C1 segment of cervical spinal cord (tissue), 14 donors: Measurements from ENCODE around the gene TTC3.
"Not testable (repeated sequence)": the region's sequence is repeated elsewhere in the genome, so short reads cannot be mapped to it uniquely, and the experiment has no call there.

Experiments
- DNase-seq, 14 donors: peaks; one replicate each; lab custom pipeline; 2025; lab: John Stamatoyannopoulos, UW

Gene TTC3

DNA sequence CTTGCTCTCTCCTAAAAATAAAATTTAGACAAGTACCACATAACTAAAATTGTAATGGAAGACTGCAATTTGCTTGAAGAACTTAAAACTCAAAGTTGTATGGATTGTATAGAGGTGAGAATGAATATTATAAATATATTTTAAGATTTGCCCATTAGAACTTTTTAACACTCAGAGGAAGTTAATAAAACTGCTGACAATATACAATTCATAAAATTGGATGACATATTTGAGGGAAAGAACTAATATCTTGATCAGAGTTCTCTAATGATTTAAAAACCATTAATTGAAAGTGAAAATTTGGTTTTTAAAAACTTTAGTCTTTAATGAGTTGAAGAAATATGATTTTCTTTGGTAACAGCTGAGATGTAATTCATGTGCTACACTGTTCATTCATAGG, 20.9 kb downstream of the TTC3 start:
- no peak for DNase-seq

DNA sequence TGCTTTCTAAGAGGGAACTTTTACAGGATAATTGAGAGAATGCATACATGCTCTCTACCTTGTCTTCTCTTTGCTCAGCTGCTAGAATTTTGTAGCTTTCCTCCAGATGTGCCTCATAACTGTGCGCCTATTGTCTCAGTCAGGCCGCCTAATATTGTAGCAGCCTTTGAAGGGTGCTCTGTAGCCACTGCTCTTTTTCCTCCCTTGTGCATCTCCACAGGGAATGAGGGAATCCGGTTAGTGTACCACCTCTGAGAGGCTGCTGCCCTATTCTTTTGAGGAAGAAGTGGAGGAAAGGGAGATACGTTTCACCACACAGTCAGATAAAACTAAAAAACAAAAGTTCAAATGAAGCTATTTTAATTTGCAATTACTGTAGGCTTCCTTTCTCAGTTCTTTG, 22.8 kb downstream of the TTC3 start:
- DNase-seq: no peak

DNA sequence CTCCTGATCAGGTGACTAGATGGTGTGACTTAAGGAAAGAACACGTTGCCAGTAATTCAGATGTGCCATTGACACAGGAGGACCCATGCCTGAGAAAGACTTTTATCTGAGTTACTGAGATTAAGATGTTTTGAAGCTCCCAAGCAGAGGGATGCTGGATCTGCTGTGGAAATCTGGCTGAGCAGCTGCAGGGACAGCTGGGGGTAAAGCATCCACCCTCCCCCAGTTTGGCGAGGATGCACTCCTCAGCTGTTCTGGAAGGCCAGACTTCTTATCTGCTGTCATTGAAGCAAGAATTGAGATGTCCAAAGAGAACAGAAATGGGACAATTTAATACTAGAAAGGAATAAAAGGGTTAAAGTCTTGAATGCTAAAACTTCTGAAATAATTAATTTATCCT, 25.7 kb downstream of the TTC3 start:
- no peak for DNase-seq

DNA sequence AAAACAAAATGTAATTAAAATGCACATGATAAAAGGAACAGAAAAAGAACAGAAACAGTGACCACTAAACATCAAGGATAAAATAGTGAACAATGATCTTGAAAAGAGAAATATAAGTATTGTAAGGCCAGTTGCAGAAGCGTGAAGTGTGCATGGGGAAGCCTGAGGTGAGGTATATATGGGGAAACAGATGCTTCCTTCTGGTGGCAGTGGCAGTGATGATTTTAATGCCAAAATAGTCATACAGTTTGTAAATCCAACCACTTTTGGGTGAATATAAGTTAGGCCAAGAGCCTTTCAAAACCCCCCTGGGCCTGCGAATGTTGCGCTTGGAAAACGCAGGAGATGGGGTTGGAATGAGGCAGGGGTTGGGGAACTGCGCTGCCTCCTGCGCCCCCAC, 27.3 kb downstream of the TTC3 start:
- no peak for DNase-seq

DNA sequence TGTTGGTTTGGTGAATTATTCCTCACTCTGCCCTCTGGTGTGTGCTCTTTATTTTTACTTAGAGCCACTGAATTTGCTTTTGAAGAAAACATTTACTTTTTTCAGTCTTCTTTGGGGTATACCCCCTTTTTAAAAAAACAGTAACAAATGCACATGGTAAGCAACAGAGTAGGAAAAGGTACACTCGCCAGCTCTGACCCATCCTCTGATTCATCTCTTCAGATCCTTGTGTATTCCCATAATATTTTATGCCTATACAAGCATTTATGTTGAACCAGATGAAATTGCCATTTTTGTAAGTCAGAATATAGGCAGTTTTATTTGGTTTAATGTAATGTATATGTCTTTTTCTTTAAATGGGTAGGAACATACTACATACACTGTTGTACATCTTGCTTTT, 28.3 kb downstream of the TTC3 start:
- no peak for DNase-seq

DNA sequence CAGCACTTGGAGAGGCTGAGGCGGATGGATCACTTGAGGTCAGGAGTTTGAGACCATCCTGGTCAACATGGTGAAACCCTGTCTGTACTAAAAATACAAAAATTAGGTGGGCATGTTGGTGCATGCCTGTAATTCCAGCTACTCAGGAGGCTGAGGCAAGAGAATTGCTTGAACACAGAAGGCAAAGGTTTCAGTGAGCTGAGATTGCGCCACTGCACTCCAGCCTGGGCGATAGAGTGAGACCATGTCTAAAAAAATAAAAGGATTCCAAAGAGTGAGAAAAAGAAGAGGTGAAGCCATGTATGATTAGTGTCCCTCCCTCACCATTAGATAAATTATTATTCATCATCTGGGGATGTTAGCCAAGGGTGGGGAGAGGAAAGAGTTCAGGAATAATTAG, 29.7 kb downstream of the TTC3 start:
- DNase-seq: not testable (repeated sequence)

DNA sequence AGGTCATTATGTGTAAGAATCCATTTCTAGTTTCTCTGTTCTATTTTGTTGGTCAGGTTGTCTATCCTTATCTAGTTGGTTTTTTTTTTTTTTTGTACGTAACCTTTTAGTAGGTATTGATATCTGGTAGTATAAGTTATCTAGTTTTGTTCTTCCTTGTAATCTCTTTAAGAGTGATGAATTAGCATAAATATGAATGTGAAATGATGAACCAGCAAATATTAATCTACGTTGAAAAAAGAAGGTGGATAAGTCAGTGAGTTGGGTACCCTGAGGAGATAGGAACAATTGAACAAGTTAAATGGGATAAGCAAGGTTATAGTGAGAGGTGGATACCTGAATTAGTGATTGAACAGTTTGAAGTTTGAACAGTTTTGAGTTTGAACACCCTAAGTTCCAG, 33.9 kb downstream of the TTC3 start:
- no peak for DNase-seq

DNA sequence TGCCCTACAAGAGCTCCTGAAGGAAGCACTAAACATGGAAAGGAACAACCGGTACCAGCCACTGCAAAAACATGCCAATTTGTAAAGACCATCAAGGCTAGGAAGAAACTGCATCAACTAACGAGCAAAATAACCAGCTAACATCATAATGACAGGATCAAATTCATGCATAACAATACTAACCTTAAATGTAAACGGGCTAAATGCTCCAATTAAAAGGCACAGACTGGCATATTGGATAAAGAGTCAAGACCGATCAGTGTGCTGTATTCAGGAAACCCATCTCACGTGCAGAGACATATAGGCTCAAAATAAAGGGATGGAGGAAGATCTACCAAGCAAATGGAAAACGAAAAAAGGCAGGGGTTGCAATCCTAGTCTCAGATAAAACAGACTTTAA, 38.0 kb downstream of the TTC3 start:
- DNase-seq: not testable (repeated sequence)

DNA sequence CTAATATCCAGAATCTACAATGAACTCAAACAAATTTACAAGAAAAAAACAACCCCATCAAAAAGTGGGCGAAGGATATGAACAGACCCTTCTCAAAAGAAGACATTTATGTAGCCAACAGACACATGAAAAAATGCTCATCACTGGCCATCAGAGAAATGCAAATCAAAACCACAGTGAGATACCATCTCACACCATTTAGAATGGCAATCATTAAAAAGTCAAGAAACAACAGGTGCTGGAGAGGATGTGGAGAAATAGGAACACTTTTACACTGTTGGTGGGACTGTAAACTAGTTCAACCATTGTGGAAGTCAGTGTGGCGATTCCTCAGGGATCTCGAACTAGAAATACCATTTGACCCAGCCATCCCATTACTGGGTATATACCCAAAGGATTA, 41.2 kb downstream of the TTC3 start:
- DNase-seq: not testable (repeated sequence)

DNA sequence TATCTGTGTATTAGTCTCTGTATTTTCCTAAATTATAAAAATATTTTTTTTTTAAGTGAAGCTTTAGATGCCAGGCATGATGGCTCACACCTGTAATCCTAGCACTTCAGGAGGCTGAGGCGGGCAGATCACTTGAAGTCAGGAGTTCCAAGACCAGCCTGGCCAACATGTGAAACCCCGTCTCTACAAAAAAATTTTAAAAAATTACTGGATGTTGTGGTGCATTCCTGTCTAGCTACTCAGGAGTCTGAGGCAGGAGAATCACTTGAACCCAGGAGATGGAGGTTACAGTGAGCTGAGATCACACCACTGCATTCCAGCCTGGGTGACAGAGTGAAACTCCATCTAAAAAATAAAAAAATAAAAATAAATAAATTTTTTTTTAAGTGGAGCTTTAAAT, 43.4 kb downstream of the TTC3 start:
- not testable (repeated sequence) for DNase-seq

DNA sequence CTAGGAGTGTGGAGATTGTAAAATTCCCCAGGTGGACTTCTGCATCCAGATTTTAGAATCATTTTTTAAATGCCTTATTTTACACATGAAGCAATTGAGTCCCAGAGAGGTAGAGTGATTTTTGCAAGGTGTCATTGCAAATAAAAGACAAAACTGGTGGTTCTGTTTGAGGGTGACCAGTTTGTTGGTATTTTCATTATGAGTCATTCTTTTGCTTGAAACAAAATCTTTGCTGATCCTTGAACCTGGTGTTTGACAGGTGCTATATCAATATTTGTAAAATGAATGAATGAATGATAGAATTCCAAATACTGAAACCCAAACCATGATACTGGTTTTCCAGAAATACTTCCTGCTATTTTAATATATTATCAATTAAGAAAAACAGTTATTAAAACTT, 44.1 kb downstream of the TTC3 start:
- DNase-seq: no peak

DNA sequence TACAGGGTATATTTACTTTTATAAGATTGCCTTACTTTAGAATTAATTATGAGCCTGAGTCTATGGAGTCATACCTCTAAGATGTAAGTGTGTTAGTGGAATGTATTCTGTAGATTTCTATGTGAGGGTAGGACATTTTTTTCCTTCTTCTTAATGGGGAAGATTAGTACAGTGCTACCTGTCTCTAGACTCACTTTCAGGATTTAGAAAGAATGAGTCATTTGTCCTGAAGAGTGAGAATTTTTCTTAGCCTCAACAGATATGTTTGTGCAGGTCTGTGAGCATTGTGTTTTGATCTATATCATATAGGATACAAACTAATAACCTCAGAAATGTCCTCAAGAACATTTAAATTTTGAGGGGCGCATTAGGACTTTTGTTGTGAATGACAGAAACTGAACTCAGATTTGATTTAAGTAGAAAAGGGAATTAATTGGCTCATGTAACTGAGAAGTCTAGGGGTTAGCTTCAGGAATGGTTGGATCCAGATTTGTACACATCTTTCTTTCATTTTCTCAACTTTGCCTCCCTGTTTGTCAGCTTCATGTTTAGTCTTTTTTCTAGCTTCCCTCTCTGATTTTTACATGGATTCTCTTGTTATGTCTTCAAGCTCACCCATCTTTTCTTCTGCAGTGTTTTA, 45.3 kb downstream of the TTC3 start:
- no peak for DNase-seq

DNA sequence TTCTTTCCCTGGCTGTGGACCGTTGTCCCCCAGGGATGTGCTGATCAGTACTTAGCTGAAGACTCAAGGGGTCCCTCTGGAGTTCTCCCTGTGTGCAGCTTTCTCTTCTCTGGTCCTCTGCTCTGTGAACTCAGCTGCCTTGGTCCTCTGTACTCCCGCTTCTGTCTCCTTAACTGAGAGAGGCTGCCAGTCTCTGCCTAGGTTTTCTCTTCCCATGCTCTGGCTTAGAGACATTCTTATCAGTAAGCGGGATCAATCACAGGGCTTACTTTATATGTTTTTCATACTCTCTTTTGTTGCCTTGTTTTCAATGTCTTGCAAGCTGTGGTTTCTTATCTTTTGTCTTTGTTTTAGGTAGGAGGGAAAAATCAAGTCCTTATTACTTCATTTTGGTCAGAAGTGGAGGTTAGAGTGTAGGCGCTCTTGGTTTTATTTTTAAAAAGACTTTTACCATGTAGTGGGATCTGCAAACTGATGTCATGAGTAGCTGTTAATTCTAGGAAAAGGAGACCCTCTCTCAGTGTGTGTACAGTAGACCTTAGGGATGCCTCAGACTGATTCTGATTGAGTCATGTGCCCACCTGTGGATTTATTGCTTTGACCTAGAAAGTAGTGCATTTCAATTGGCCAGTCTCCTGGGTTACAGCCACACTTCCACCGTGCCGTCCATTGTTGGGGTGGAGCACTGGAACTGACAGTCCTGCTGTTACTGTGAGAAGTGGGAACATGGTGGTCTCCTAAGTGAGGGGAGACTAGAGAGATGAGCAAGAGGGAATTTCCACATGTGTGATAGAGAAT, 46.6 kb downstream of the TTC3 start:
- DNase-seq: no peak

DNA sequence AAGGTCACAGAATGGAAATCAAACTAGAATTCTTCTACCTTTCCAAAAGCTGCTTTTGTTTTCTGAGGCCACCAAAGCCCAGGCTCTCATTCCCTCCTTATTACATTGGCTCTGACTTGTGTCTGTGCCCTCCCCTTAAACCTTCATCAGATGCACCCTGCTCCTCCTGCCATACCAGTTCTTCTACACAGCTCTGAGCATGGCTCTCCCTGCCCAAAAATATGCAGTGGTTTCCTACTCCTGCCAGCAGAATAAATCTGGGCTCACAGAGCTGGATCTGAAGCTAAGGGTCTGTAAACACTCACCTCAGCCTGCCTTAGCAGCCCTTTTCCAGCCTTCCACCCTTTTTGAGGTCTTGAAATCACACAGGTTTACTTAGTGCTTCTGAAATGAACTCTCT, 55.0 kb downstream of the TTC3 start:
- no peak for DNase-seq

DNA sequence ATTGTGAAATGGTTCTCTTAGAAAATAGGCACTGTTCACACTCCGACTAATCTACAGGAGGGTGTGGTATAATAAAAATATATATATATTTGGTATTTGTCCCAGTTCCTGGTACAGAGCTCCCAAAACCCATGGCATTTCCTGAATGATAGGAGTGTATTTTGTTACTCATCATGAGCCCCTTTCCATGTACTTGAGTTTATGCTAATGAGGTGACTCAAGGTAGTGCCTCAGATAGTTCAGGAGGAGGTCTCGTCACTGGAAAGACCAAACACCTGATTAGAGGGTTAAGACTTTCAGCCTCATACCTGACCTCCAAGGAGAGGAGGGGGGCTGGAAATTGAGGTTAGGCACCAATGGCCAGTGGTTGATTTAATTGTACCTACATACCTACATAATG, 57.9 kb downstream of the TTC3 start:
- DNase-seq: no peak

DNA sequence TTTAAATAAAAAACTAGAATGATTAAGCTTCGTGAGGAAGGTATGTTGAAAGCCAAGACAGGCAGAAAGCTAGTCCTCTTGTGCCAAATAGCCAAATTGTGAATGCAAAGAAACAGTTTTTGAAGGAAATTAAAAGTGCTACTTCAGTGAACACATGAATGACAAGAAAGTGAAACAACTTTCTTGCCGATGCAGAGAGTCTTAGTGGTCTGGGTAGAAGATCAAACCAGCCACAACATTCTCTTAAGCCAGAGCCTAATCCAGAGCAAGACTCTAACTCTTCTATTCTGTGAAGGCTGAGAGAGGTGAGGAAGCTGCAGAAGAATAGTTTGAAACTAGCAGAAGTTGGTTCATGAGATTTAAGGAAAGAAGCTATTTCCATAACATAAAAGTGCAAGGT, 63.2 kb downstream of the TTC3 start:
- DNase-seq: no peak

DNA sequence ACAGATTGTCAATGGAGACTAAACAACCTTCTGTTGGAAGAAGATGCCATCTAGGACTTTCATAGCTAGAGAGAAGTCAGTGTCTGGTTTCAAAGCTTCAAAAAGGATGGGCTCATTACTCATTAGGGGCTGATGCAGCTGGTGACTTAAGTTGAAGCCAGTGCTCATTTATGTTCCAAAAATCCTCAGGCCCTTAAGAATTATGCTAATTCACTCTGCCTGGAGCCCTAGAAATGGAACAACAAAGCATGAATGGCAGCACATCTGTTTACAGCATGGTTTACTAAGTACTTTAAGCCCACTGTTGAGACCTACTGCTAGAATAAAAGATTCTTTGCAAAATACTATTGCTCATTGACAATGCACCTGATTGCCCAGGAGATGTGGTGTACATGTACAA, 63.7 kb downstream of the TTC3 start:
- no peak for DNase-seq

DNA sequence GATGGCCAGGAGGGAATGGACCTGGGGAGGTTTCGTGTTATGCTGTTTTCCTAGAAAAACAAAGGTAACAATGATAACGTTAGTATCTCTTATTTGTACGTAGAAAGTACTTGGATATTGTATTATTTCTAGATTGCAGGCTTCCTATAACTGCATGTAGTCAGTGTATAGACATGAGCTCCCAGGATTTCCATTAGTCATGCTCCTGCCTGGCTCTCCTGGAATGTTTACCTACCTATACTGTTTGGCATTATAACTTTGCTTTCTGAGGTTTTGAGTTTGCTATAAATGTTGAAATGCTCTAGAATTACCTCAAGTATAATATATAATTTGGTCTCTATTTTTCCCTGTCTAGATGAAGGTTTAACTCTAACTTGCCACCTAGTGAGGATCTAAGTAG, 66.1 kb downstream of the TTC3 start:
- no peak for DNase-seq

DNA sequence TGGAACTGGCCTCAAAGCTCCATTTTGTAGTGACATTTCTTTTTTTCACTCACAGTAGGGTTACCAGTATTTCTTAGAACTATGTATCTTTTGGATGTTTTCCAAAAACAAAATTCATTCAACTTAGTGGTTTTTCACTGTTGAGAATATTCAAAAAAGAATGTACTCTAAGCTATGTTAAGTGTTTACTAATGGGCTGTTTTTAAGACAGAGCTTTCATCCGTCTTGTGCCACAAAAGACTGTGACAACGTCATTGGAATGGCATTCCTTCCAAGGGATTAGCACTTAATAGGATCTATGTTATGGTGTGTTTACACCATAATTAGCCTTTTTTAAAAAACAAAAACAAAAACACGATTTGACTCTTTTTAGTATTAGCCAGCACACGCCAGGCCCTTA, 66.8 kb downstream of the TTC3 start:
- DNase-seq: no peak

DNA sequence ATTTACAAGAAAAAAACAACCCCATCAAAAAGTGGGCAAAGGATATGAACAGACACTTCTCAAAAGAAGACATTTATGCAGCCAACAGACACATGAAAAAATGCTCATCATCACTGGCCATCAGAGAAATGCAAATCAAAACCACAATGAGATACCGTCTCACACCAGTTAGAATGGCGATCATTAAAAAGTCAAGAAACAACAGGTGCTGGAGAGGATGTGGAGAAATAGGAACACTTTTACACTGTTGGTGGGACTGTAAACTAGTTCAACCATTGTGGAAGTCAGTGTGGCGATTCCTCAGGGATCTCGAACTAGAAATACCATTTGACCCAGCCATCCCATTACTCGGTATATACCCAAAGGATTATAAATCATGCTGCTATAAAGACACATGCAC, 70.3 kb downstream of the TTC3 start:
- DNase-seq: not testable (repeated sequence)

DNA sequence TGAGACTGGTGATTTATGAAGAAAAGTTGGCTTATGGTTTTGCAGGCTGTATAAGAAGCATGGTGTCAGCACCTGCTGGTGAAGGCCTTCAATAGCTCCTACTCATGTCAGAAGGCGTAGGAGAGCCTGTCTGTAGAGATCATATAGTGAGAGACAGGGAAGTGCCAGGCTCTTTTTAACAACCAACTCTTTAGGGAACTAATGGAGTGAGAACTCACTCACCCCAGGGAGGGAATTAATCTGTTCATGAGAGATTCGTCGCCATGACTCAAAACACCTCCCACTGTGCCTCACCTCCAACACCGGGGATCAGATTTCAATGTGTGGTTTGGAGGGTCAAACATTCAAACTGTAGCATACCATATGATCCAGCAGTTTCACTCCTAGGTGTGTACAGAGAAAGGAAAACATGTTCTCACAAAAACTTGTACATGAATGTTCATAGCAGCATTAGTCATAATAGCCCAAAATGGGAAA, 72.6 kb downstream of the TTC3 start:
- no peak for DNase-seq

DNA sequence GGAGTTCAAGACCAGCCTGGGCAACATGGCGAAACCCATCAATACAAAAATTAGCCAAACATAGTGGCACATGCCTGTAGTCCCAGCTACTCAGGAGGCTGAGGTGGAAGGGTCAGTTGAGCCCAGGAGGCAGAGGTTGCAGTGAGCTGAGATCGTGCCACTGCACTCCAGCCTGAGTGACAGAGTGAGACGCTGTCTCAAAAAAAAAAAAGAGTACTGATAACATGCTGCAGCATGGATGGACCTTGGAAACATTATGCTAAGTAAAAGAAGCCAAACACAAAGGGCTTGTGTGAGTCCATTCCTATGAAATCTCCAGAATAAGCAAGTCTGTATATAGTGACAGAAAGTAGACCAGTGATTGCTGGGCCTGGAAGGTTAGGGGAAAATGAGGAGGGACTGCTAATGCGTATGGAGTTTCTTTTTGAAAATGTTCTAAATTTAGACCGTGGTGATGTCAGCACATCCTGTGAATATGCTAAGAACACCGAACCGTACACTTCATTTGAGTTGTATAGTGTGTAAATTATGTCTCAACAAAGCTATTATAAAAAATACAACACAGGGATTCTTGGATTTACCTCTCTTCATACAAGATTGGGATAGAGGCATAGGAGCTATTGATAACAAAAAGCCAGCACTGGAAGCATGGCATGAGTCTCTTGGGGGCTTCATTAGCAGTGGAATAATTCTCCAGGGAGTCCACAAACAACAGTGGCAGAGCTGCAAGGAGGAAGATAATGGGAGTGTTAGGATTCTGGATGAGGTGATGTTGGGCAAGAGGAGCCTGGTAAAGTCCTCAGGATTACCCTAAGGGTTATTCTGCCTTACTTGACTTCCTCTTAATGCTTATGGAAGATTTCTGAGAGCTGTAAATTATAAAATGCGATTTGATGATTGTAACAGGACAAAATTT, 73.5 kb downstream of the TTC3 start:
- no peak for DNase-seq
